HG03103 (cell line): ENCODE data around the gene ZNF23.

Experiments
- ATAC-seq: cut with Tn5 transposase; IDR thresholded peaks from one replicate; pipeline ENCODE4 v1.9.1; 2021; ENCODE audit warnings: low read depth; ENCODE audit not compliant: unreplicated experiment

Gene ZNF23

DNA sequence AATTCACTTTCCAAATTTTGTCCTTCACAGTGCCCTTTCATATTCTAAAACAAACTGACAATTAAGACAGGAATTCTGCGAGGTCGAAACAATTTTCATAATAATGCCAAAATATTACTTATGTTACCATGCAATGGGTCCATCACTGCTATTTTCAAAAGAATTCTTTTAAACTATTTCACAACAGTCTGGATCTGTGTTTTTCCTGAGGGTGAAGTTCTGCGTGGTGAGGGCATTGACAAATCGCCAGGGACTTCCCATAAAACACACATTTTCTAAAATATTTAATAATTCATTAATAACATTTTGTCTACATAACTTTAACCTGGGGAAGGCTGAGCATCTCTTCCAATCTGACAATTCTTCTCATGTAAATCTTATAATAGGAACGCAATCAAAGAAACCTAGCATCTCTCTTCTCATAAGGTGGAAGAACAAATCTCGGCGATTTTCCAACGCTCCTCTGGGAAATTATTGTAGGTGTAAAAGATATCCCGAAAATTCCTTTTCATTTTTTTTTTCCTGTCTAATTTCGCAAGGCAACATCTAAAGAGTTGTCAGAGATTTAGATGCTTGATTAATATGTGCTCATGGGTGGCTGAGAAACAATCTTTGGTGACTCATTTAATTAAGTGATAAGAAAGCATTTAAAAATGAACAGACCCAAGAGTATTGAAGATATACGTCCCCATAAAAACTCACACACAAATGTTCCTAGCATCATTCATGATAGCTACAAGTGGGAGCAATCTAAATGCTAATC, 62.1 kb downstream of the ZNF23 start:
- no peak for ATAC-seq
